Fibroblast of lung (primary cell): Measurements from ENCODE around the gene NDUFV1.

Experiments used
- CTCF ChIP-seq, 2 donors: IDR thresholded peaks in 1 of 2; conservative IDR thresholded peaks in 1 of 2; 1 replicate in 1 of 2; 2 replicates in 1 of 2; pipeline ENCODE4 v1.5.1; 2011 to 2012; ENCODE audit warnings: low read length in 2 of 2, control low read depth in 1 of 2, inconsistent platforms in 1 of 2, low read depth in 1 of 2, mild to moderate bottlenecking in 1 of 2
- EZH2 ChIP-seq: IDR thresholded peaks from 2 replicates; pipeline ENCODE4 v1.5.1; 2012; ENCODE audit warnings: low read length, control low read depth, mild to moderate bottlenecking; ENCODE audit errors: missing control alignments

GRCh38 chr11:67632175-67632981 is 25.6 kb downstream of the NDUFV1 start:
- TF ChIP-seq CTCF (conservative IDR thresholded peaks at IDR 0.05 in 1 of 2, IDR thresholded peaks at IDR 0.05 in 1 of 2; ENCODE audit: low read depth in 1 of 2, low read length in 2 of 2) (no peak), EZH2 (no peak)
